DOHH2 (cell line): ENCODE data around the gene MED31.

Experiments
- H3F3A ChIP-seq: fragments of 200-600 bp; sonication (generic), shearing (Covaris generic); 2 replicates; pipeline ENCODE4 v1.6.0; 2016; ENCODE audit warnings: antibody characterized with exemption, mild to moderate bottlenecking; ENCODE audit not compliant: control insufficient read depth, insufficient read depth
- H3K27ac ChIP-seq: fragments of 200-600 bp; sonication (generic); 2 replicates; pipeline ENCODE4 v1.5.1; 2014; ENCODE audit warnings: low read depth, mild to moderate bottlenecking, low read length, moderate library complexity
- H3K27me3 ChIP-seq: fragments of 200-600 bp; sonication (generic); 2 replicates; pipeline ENCODE4 v1.6.1; 2014; ENCODE audit warnings: mild to moderate bottlenecking, low read length, mixed read lengths; ENCODE audit not compliant: control insufficient read depth
- H3K36me3 ChIP-seq: fragments of 200-600 bp; sonication (generic); 2 replicates; pipeline ENCODE4 v1.6.1; 2014; ENCODE audit warnings: mild to moderate bottlenecking, low read length, moderate library complexity, mixed read lengths; ENCODE audit not compliant: control insufficient read depth
- H3K4me1 ChIP-seq: fragments of 200-600 bp; sonication (generic); 2 replicates; pipeline ENCODE4 v1.6.1; 2014; ENCODE audit warnings: mild to moderate bottlenecking, low read length, mixed read lengths; ENCODE audit not compliant: control insufficient read depth
- H3K4me2 ChIP-seq: fragments of 200-600 bp; sonication (generic); 2 replicates; pipeline ENCODE4 v1.6.0; 2014; ENCODE audit warnings: mild to moderate bottlenecking, low read length, moderate library complexity
- H3K4me3 ChIP-seq: fragments of 200-600 bp; sonication (generic); 2 replicates; pipeline ENCODE4 v1.5.1; 2014; ENCODE audit warnings: mild to moderate bottlenecking, low read length, mixed read lengths
- H3K79me2 ChIP-seq: fragments of 200-600 bp; sonication (generic); 2 replicates; pipeline ENCODE4 v1.6.1; 2014; ENCODE audit warnings: mild to moderate bottlenecking, low read length, mixed read lengths; ENCODE audit not compliant: control insufficient read depth
- H3K9me2 ChIP-seq: fragments of 200-600 bp; sonication (generic); replicated peaks from 2 replicates; pipeline ENCODE4 v1.6.1; 2014; ENCODE audit warnings: mild to moderate bottlenecking, low read length, mixed read lengths; ENCODE audit not compliant: control insufficient read depth
- H3K9me3 ChIP-seq: fragments of 200-600 bp; sonication (generic); 2 replicates; pipeline ENCODE4 v1.6.1; 2014; ENCODE audit warnings: antibody characterized with exemption, low read length, mixed read lengths; ENCODE audit not compliant: control insufficient read depth, insufficient read depth
- H4K20me1 ChIP-seq: fragments of 200-600 bp; sonication (generic); 2 replicates; pipeline ENCODE4 v1.6.0; 2014; ENCODE audit warnings: low read depth, mild to moderate bottlenecking, antibody characterized with exemption, low read length, moderate library complexity; ENCODE audit not compliant: control insufficient read depth, insufficient read depth
- EZH2phosphoT487 ChIP-seq: fragments of 200-600 bp; sonication (generic); IDR thresholded peaks from 2 replicates; pipeline ENCODE4 v1.6.1; 2017; ENCODE audit warnings: borderline replicate concordance, mild to moderate bottlenecking, antibody characterized with exemption, low read length, moderate library complexity, mixed read lengths
- TF ChIP-seq, protein P1 (sequence below): fragments of 200-600 bp; sonication (generic); IDR thresholded peaks from one replicate; pipeline ENCODE4 v1.5.1; 2014; ENCODE audit warnings: antibody characterized with exemption, mild to moderate bottlenecking, low read depth, low read length; ENCODE audit not compliant: poor library complexity, severe bottlenecking

MED31 gene

DNA sequence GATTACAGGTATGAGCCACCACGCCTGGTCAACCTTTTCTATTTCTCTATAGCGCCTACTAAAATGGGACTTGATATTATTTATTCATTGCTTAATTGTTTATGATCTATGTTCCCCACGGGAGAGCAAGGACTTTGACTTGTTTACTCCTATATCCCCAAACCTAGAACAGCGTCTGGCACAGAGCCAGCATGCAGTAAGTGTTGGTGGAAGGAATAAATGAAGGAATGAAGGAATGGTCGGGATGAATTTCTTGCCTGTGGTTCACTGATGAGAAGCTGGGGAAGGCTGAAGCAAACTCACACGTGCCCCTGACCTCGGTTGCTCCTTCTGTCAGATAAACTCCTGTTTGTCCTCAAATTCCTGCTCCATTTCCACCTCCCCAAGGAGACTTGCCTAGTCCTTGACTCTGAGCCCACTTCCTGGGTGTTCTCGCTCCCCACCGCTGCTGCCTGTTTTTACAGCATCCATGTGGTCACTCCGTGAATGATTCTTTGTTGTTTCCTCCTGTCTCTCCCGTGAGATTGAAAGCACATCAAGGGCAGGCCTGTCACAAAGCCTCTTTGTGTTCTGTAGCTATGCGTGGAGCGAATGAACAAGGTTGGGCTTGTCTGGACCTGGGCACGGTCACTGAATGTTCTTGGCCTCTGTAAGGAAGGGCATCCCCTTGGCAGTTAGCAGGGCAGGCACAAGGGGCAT is 17.5 kb upstream of the MED31 start:
- Histone ChIP-seq H3K9me2 (no peaks in the 10 kb centered on the region), H3K4me2 (no peak overlapping the region), H3K27ac (no peak overlapping the region), H3K36me3 (no peaks in the 10 kb centered on the region), H3K4me1 (no peaks in the 10 kb centered on the region), H3K4me3 (no peak overlapping the region), H4K20me1 (peaks cover 3% of the 10 kb centered on the region; the same call in 1 of the 2 replicates), H3F3A (no peaks in the 10 kb centered on the region), H3K79me2 (no peaks in the 10 kb centered on the region), H3K9me3 (no peaks in the 10 kb centered on the region), H3K27me3 (no peaks in the 10 kb centered on the region)
- no peak for TF ChIP-seq EZH2phosphoT487
- TF ChIP-seq, protein P1, sequence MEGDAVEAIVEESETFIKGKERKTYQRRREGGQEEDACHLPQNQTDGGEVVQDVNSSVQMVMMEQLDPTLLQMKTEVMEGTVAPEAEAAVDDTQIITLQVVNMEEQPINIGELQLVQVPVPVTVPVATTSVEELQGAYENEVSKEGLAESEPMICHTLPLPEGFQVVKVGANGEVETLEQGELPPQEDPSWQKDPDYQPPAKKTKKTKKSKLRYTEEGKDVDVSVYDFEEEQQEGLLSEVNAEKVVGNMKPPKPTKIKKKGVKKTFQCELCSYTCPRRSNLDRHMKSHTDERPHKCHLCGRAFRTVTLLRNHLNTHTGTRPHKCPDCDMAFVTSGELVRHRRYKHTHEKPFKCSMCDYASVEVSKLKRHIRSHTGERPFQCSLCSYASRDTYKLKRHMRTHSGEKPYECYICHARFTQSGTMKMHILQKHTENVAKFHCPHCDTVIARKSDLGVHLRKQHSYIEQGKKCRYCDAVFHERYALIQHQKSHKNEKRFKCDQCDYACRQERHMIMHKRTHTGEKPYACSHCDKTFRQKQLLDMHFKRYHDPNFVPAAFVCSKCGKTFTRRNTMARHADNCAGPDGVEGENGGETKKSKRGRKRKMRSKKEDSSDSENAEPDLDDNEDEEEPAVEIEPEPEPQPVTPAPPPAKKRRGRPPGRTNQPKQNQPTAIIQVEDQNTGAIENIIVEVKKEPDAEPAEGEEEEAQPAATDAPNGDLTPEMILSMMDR = no peak

DNA sequence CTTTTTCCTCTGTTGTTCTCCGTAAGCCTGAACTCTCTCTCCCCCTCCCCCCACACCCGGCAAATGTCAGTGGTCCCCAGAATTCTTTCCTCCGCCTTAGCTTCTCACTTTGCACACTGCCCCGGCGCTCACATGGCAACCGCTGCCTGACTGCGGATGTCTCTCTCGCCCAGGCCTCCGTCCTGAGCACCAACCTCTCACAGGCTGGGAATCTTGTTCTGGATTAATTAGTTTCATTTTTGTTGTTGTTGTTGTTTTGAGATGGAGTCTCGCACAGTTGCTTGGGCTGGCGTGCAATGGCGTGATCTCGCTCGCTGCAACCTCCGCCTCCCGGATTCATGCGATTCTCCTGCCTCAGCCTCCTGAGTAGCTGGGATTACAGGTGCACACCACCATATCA is 16.8 kb upstream of the MED31 start:
- H3K27me3 ChIP-seq = no peaks in the 10 kb centered on the region
- no peaks in the 10 kb centered on the region for H3K36me3 ChIP-seq
- peaks cover 3% of the 10 kb centered on the region; the same call in 1 of the 2 replicates for H4K20me1 ChIP-seq
- H3K4me2 ChIP-seq = no peak overlapping the region
- H3K4me1 ChIP-seq = no peaks in the 10 kb centered on the region
- no peaks in the 10 kb centered on the region for H3K9me2 ChIP-seq
- no peak overlapping the region for H3K27ac ChIP-seq
- no peaks in the 10 kb centered on the region for H3K79me2 ChIP-seq
- TF ChIP-seq, protein P1 = no peak
- TF ChIP-seq EZH2phosphoT487 = no peak
- H3F3A ChIP-seq = no peaks in the 10 kb centered on the region
- H3K9me3 ChIP-seq = no peaks in the 10 kb centered on the region
- H3K4me3 ChIP-seq = no peak overlapping the region

DNA sequence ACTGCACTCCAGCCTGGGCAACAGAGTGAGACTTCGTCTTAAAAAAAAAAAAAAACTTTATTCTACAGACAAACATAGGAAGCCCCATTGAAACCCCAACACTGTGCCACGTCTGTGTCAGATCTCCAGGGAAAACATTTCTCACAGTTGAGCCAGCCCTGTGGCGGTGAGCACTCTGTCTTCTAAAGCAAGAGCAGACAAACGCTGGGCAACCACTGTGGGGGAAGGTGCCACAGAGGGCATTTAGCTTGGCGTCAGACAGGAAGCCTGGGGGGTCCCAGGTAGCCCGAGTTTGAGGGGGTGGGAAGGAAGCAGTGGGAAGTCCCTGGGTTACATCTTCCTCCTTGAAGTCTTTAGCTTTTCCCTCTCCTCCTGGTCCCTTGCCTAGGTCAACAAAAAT is 16.1 kb upstream of the MED31 start:
- Histone ChIP-seq H4K20me1 (peaks cover 3% of the 10 kb centered on the region; the same call in 1 of the 2 replicates), H3F3A (no peaks in the 10 kb centered on the region), H3K79me2 (no peaks in the 10 kb centered on the region), H3K36me3 (no peaks in the 10 kb centered on the region), H3K4me2 (no peak overlapping the region), H3K27me3 (no peaks in the 10 kb centered on the region), H3K4me1 (peaks cover 4% of the 10 kb centered on the region), H3K4me3 (no peak overlapping the region), H3K9me3 (no peaks in the 10 kb centered on the region), H3K9me2 (no peaks in the 10 kb centered on the region), H3K27ac (no peak overlapping the region)
- no peak for TF ChIP-seq EZH2phosphoT487
- TF ChIP-seq, protein P1 = no peak
